HEK293 (cell line): ENCODE measurements around the gene DVL1.

ENCODE experiments used
- OSR2 ChIP-seq: fragments of 450-650 bp; formaldehyde crosslinking; IDR thresholded peaks from 2 replicates; pipeline ENCODE4 v1.5.1; 2016; ENCODE audit warnings: missing biosample characterization, missing genetic modification characterization
- PBX3 ChIP-seq: sonication (generic); formaldehyde crosslinking; IDR thresholded peaks from 2 replicates; pipeline ENCODE4 v1.8.1; 2022; ENCODE audit warnings: mild to moderate bottlenecking, moderate library complexity, missing genetic modification reagents
- PRDM1 ChIP-seq: fragments of 450-650 bp; formaldehyde crosslinking; IDR thresholded peaks from 2 replicates; pipeline ENCODE4; 2016; ENCODE audit warnings: missing biosample characterization, missing genetic modification characterization
- SP2 ChIP-seq: fragments of 450-650 bp; formaldehyde crosslinking; IDR thresholded peaks from 2 replicates; pipeline ENCODE4 v1.5.1; 2016; ENCODE audit warnings: missing biosample characterization, missing genetic modification characterization
- ZNF121 ChIP-seq: fragments of 450-650 bp; formaldehyde crosslinking; IDR thresholded peaks from 2 replicates; pipeline ENCODE4 v1.5.1; 2016; ENCODE audit warnings: missing biosample characterization, missing genetic modification characterization
- ZNF157 ChIP-seq: fragments of 450-650 bp; formaldehyde crosslinking; IDR thresholded peaks from 2 replicates; pipeline ENCODE4 v1.5.1; 2016; ENCODE audit warnings: missing biosample characterization, missing genetic modification characterization
- ZNF274 ChIP-seq, 2 experiments: fragments of 200-500 bp in 1 of 2; fragments of 450-650 bp in 1 of 2; sonication (Bioruptor generic) in 1 of 2; formaldehyde crosslinking in 1 of 2; IDR thresholded peaks; 2 replicates each; pipeline versions ENCODE4 v1.5.1 to v1.6.1; 2014 to 2016; ENCODE audit warnings: borderline replicate concordance in 1 of 2, inconsistent platforms in 1 of 2, low read length in 1 of 2, missing biosample characterization in 1 of 2, missing genetic modification characterization in 1 of 2
- ZNF398 ChIP-seq: fragments of 450-650 bp; formaldehyde crosslinking; IDR thresholded peaks from 2 replicates; pipeline ENCODE4 v1.5.1; 2017; ENCODE audit warnings: missing biosample characterization, missing genetic modification characterization
- ZNF544 ChIP-seq: fragments of 450-650 bp; formaldehyde crosslinking; IDR thresholded peaks from 2 replicates; pipeline ENCODE4 v1.5.0; 2017; ENCODE audit warnings: missing biosample characterization, missing genetic modification characterization
- ZNF548 ChIP-seq: fragments of 450-650 bp; formaldehyde crosslinking; IDR thresholded peaks from 2 replicates; pipeline ENCODE4 v1.5.1; 2016; ENCODE audit warnings: missing biosample characterization, missing genetic modification characterization
- ZNF777 ChIP-seq: fragments of 450-650 bp; formaldehyde crosslinking; IDR thresholded peaks from 2 replicates; pipeline ENCODE4 v1.5.1; 2017; ENCODE audit warnings: missing biosample characterization, missing genetic modification characterization, borderline replicate concordance
- ZXDB ChIP-seq: fragments of 450-650 bp; formaldehyde crosslinking; IDR thresholded peaks from 2 replicates; pipeline ENCODE4 v1.5.1; 2016; ENCODE audit warnings: missing biosample characterization, missing genetic modification characterization
- TF ChIP-seq, protein P1 (sequence below): fragments of 450-650 bp; formaldehyde crosslinking; IDR thresholded peaks from 2 replicates; pipeline ENCODE4 v1.5.1; 2016; ENCODE audit warnings: missing biosample characterization, missing genetic modification characterization

DNA sequence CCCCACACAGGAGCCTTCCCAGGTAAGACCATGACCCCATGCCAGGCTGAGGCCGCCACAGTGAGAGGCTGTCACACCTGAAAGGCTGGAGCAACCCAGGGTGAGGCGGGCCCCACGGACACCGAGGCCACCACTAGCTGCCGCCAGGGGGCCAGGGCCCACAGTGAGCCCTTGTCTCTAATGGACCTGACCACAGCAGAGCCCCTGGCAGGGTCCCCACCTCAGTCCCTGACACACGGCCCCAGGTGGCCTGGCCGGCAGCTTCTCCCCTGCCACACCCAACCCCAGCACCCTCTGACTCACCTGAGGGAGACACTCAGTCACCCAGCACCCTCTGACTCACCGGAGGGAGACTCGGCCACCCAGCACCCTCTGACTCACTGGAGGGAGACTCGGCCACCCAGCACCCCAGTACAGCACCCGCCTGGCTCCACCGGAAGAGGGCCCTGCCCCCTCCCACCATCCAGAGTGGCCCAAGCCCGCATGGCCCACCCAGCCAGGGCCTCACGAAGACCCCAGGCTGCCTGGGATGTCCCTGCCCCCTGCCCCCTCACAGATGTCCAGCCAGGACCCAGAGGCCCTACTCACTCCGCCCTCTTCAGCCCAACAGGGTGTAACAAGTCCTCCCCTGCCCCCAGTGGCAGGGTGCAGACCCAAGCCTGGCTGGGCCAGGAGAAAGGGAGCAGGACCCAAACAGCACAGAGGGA, 4.4 kb downstream of the DVL1 start:
- no peak for TF ChIP-seq ZNF398 (tag by site-specific recombination)
- TF ChIP-seq OSR2 (tag by site-specific recombination): no peak
- TF ChIP-seq, protein P1, sequence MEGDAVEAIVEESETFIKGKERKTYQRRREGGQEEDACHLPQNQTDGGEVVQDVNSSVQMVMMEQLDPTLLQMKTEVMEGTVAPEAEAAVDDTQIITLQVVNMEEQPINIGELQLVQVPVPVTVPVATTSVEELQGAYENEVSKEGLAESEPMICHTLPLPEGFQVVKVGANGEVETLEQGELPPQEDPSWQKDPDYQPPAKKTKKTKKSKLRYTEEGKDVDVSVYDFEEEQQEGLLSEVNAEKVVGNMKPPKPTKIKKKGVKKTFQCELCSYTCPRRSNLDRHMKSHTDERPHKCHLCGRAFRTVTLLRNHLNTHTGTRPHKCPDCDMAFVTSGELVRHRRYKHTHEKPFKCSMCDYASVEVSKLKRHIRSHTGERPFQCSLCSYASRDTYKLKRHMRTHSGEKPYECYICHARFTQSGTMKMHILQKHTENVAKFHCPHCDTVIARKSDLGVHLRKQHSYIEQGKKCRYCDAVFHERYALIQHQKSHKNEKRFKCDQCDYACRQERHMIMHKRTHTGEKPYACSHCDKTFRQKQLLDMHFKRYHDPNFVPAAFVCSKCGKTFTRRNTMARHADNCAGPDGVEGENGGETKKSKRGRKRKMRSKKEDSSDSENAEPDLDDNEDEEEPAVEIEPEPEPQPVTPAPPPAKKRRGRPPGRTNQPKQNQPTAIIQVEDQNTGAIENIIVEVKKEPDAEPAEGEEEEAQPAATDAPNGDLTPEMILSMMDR (tag by site-specific recombination): peak; percentile 41
- no peak for TF ChIP-seq PRDM1 (tag by site-specific recombination)
- TF ChIP-seq ZNF121: no peak
- TF ChIP-seq ZNF274 (IDR thresholded peaks at IDR 0.05; ENCODE audit: low read length): no peak
- no peak for TF ChIP-seq ZNF274 (tag by site-specific recombination; IDR thresholded peaks at IDR 0.05; ENCODE audit: borderline replicate concordance)
- no peak for TF ChIP-seq ZNF777 (tag by site-specific recombination)
- no peak for TF ChIP-seq SP2 (tag by site-specific recombination)
- TF ChIP-seq PBX3 (CRISPR knock-in tag): no peak
- no peak for TF ChIP-seq ZNF548
- no peak for TF ChIP-seq ZNF157 (tag by site-specific recombination)
- TF ChIP-seq ZXDB: no peak
- TF ChIP-seq ZNF544: no peak
